Epithelial cell of proximal tubule (primary cell): ENCODE results near the gene EBNA1BP2. TPM values are rescaled to one million over a fixed set of nuclear protein-coding genes. Genes with fewer than 3 reads are reported as not detected.
"Not testable (repeated sequence)": the region's sequence is repeated elsewhere in the genome, so short reads cannot be mapped to it uniquely, and the experiment has no call there.

Experiments
- DNase-seq: peaks from one replicate; pipeline ENCODE4 v3.0.0-alpha.2; 2011; ENCODE audit warnings: low read depth
- H3K4me3 ChIP-seq: 2 replicates; pipeline ENCODE4 v1.5.1; 2011; ENCODE audit warnings: low read depth, mild to moderate bottlenecking, low read length
- CTCF ChIP-seq: conservative IDR thresholded peaks from 2 replicates; pipeline ENCODE4 v1.5.1; 2012; ENCODE audit warnings: low read depth, mild to moderate bottlenecking, low read length
- total RNA-seq: library from RNA; depleted of rRNA; stranded (reverse); fragments of >200 nt; gene quantifications from 2 replicates; pipeline ENCODE4 v1.2.3, GENCODE V29; 2015

The EBNA1BP2 gene
- total RNA-seq, 1 donor from 2014 or later, result 117 TPM

- DNase-seq, result no peak
- no peak overlapping the region for H3K4me3 ChIP-seq
- no peak for TF ChIP-seq CTCF
Observed at GRCh38 chr1:43123031-43123430, 49.1 kb downstream of the EBNA1BP2 start.

- peak overlapping the region; percentile 57 for H3K4me3 ChIP-seq
- no peak for TF ChIP-seq CTCF
- DNase-seq, result no peak
Observed at GRCh38 chr1:43121256-43121900, 50.7 kb downstream of the EBNA1BP2 start.

GRCh38 chr1:43119928-43120586, 52.0 kb downstream of the EBNA1BP2 start:
- not testable (repeated sequence) for DNase-seq
- H3K4me3 ChIP-seq, result peak overlapping the region; percentile 57

Other genes starting within 250 kb of the EBNA1BP2 start
- 374 and 598 TPM in 2 replicates for gene SLC2A1, start 213.4 kb downstream of the EBNA1BP2 start, total RNA-seq
- 0.07 and 0.46 TPM in 2 replicates for gene CFAP57, start within 50 bp of the EBNA1BP2 start, total RNA-seq
- gene TMEM125, start 97.7 kb upstream of the EBNA1BP2 start, total RNA-seq, result 4.9 and 7.0 TPM in 2 replicates
- 0.29 and 2.5 TPM in 2 replicates for gene C1orf210, start 113.3 kb upstream of the EBNA1BP2 start, total RNA-seq
- gene TIE1, start 128.7 kb upstream of the EBNA1BP2 start, total RNA-seq, result 1.1 and 1.2 TPM in 2 replicates
- gene MPL, start 165.5 kb upstream of the EBNA1BP2 start, total RNA-seq, result not detected in 2 replicates
- gene CDC20, start 186.7 kb upstream of the EBNA1BP2 start, total RNA-seq, result 166 and 308 TPM in 2 replicates
- 100 and 143 TPM in 2 replicates for gene ELOVL1, start 195.7 kb upstream of the EBNA1BP2 start, total RNA-seq
- gene MED8, start 217.5 kb upstream of the EBNA1BP2 start, total RNA-seq, result 25.2 and 41.7 TPM in 2 replicates
- gene SZT2, start 217.6 kb upstream of the EBNA1BP2 start, total RNA-seq, result 7.7 and 10.6 TPM in 2 replicates